GM18520 (cell line): Measurements from ENCODE around the gene TRIAP1.

Experiments used
- ATAC-seq: cut with Tn5 transposase; IDR thresholded peaks from one replicate; pipeline ENCODE4 v1.9.1; 2021; ENCODE audit not compliant: unreplicated experiment

TRIAP1 gene

GRCh38 chr12:120432772-120433525, 13.2 kb downstream of the TRIAP1 start:
- no peak for ATAC-seq

- no peak for ATAC-seq
These were observed 16.8 kb downstream of the TRIAP1 start for GRCh38 chr12:120429368-120429767.

GRCh38 chr12:120428597-120429229, 17.5 kb downstream of the TRIAP1 start:
- no peak for ATAC-seq

DNA sequence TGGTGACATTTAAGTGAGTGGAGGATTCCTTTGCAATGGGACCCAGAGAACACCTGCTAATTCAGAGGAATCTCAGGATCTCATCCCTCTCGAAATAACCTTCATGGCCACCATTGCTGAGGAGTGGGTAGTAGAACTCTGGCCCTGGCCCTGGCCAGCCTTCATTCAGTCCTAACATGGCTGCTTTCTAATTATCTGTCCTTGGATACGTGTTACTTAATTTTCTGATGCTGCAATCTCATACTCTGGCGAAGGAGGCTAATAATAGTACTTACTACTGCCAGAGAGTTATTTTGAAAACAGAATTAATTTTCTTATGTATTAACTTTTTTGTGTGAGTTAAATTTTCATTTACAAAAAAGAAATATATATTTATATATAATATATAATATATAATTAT, 20.4 kb downstream of the TRIAP1 start:
- no peak for ATAC-seq

DNA sequence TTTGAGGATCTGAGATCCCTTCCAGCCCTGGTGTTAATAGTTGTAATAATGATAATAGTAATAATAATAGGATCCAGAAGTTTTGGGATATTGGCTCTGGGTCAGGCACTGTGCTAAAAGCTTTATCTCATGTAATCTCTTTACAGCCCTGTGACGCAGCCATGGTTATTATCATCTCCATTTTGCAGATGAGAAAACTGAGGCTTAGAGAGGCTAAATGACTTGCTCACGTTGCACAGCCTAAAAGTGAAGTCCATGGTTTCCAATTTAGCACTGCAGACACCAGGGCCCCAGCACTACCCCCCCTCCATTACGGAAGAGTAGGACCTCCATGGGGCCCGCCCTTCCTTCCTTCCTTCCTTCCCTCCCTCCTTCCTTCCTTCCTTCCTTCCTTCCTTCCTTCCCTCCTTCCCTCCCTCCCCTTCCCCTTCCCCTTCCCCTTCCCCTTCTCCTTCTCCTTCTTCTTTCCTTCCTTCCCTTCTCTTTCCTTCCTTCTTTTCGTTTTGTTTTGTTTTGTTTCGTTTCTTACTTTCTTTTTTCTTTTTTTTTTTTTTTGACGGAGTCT, 23.2 kb downstream of the TRIAP1 start:
- no peak for ATAC-seq

DNA sequence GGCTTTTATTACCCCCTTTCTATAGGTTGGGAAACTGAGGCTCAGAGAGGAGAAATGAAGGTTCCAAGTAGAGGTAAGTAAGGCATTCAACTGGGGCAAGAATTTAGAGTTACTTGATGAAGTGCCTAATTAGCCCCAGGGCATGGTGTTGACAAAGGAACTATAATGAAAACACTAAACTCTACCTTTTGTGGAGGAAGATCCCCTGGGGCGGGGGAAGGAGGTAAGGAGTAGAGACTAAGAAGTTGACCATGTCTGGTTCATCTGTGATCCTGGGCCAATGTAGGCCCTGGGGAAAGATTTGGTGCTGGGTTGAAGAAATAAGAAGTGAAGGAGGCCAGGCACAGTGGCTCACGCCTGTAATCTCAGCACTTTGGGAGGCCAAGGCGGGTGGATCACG, 24.5 kb downstream of the TRIAP1 start:
- no peak for ATAC-seq

DNA sequence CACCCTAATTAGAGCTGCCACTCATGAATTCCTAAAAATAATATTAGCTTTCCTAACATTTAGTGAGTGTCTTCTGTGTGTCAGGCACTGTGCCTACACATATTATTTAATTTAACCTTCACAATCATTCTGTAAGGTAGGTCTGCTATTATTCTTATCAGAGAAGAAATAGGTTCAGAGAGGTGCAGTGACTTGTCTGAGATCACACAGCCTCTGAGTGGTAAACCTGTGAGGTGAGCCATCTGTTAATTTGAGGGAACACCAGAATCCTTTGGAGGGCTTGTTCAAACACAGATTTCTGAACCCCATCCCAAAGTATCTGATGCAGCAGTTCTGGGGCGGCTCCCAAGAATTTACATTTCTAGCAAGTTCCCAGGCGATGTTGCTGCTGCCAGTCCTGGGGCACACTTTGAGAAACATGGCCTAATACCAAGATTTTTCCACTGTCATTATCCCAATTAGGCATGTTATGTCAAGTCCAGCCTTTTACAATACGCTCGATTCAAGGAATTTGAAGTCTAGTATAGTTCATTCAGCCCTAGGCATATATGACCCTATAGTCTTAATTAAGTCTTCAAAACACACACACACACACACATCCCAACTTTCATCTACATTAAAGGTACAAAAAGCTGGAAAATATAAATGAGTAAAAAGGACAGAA, 28.1 kb downstream of the TRIAP1 start:
- no peak for ATAC-seq

DNA sequence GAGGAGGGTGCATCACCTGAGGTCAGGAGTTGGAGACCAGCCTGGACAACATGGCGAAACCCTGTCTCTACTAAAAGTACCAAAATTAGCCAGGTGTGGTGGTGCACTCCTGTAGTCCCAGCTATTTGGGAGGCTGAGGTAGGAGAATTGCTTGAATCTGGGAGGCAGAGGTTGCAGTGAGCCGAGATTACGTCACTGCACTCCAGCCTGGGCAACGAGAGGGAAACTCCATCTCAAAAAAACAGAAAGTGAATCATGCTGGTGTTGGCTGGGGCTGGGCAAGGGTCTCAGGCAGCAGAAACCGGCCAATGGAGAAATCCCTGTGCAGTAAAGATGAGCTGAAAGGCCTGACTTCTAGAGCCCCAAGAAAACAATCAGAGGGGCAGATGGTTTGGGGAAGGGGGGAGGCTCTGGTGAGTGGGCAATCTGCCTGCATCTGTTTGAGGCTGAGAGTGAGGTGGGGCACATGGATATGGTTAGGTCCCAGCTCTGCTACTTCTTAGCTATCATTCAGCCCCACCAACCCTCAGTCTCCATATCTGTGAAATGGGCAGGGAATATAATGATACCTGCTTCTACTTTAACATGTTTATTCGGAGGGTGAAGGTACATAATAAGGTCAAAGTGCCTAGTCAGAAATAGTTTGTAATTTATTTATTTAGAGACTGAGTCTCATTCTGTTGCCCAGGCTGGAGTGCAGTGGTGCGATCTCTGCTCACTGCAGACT, 29.5 kb downstream of the TRIAP1 start:
- no peak for ATAC-seq

GRCh38 chr12:120413901-120414695, 32.1 kb downstream of the TRIAP1 start:
- no peak for ATAC-seq

GRCh38 chr12:120412421-120412820, 33.8 kb downstream of the TRIAP1 start:
- no peak for ATAC-seq

GRCh38 chr12:120408771-120409170, 37.4 kb downstream of the TRIAP1 start:
- ATAC-seq, result no peak

GRCh38 chr12:120406553-120406952, 39.6 kb downstream of the TRIAP1 start:
- ATAC-seq, result no peak

DNA sequence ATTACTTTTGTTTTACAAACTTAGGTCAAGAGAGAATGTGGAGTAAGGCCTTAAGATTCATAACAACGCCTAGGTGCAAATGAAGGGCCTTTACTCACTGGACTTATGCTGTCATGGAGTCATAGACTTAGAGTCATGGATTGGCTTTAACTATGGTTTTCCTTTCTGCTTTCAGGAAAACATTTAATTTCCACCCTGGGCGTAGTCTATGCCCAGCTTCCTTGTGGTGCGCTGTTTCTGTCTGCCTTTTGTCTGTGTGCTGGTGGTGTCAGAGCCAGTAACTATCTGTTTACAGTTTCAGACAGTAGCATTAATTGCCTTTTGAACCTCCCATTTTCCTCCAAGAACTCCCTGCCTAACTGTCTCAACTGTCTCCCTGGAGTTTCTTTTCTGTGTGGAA, 40.1 kb downstream of the TRIAP1 start:
- no peak for ATAC-seq

DNA sequence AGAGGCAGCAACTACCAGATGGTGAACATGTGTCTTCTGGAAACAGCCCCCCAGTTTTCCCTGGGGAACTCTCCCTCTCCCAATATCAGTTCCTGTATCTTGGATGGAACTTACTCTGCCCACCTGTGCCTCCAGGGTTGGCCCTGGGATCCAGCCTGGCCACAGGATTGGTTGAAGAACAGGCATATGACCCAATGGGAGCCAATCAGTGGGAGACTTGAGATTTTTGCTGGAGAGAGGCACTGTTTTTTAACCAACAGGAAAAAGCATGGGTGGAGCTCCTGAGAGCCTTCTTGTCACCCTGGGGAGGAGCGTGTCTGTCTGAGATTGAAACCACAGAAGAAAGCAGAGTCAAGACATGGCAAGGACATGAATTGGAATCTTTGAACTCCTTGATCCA, 41.9 kb downstream of the TRIAP1 start:
- no peak for ATAC-seq

- no peak for ATAC-seq
These were observed 42.3 kb downstream of the TRIAP1 start for GRCh38 chr12:120403869-120404268.

DNA sequence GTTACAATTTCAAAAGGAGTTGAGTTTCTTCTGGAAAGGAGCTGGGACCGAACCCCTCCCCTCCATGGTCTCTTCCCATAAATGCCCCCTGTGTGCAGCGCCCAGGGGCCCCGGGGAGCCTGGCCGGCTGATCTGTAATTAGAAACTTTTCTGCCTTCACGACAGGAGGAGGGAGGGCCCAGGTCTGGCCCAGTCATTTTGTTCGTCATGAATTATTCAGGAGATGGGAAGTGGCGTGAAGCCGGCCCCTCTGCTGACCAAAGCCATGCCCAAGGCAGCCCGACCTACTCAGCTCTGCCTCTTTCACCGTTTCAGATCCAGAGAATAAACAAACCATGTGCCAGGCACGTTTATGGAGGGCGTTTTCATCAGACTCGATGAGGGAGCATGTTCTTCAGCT, 44.0 kb downstream of the TRIAP1 start:
- no peak for ATAC-seq

DNA sequence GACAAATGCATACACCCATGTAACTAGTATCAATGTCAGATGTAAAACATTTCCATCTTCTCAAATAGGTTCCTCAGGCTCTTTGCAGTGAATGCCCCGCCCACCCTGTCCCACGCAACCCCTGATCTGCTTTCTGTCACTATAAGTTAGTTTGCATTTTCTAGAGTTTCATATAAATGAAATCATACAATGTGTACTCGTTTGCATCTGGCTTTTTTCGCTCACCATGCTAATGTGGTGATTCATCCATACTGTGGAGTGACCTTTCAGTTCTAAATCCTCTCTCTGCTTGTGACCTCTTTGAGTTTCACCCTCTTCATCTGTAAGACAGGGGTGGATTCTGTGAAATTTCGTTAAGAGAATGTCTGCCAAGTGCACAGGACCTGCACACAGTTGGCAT, 46.7 kb downstream of the TRIAP1 start:
- ATAC-seq, result no peak

DNA sequence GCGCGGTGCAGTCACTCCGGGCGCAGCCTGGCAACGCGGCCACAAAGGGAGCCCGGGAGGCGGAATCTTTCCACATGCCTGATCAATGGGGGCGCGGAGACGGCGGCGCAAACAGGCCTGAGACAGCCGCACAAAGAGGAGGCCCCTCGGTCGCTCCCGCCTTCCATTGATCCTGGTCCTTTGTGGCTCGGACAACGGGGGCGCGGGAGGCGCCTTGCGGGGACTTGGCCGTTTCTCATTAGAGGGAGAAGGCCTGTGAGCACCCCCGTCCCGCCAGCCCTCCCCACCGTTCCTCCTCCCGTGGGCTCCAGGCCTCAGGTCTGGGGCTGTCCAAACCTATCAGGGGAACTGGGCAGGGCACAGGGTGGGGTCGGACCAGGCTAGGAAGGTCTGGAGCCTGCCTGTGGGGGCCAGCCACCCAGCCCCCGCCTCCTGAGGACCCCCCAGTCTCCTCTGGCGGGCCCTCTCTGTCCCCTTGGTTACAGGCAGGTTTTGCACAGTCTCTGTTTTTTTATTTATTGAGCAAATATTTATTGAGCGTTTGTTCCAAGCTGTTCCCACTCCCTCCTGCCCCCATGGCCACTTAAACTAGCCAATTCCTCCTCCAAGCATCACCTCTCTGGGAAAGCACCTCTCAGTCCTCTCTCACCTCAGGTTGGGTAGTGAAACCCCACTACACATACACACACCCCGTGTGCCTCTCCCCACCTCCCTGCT, 48.2 kb downstream of the TRIAP1 start:
- no peak for ATAC-seq

DNA sequence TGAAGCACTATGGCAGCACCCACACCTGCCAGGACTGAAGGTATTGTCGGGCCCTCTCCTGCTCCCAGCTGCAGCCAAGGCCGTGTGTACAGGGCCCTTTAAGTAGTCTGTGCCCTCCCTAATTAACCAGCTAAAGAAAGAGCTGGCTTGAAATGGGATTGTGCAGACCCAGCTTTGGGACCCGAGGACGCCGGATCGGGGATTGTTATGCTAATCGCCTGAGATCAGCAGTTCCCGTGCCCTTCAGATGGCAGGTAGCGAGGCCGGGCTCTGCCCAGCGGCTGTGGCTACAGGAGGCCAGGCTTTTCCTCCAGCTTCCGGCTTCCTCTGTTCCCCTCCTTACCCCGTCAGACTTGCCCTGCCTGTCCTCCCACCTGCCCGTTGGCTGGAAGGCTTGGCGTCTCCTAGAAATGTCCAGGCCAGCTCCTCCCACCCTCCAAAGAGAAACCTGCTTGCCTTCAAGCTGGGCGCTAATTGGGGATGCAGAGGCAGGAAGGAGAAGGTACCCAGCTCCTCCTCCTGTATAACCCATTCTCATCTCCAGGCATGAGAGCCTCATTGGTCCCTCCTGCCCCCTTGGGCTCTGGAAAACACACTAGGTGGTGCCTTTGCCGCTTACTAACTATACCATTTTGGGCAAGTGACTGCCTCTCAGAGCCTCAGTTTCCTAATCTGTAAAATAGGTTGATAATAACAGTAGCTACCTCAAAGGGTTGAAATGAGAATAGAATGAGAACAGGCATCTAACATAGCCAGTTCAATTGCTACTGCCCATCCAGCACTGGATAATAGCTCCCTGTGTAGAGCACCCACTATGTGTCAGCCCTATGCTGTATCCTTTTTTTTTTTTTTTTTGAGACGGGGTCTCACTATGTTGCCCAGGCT, 51.5 kb downstream of the TRIAP1 start:
- no peak for ATAC-seq
